MM.1S (cell line): ENCODE results near the gene SENP6.

Source experiments
- CTCF ChIP-seq: fragments of 300-600 bp; sonication (generic); IDR thresholded peaks from 2 replicates; pipeline ENCODE4 v1.5.1; 2016; ENCODE audit warnings: antibody characterized with exemption, low read length, mixed read lengths
- EZH2 ChIP-seq: fragments of 300-600 bp; sonication (generic); optimal IDR thresholded peaks from 2 replicates; pipeline ENCODE3; 2017; ENCODE audit warnings: low read depth, mild to moderate bottlenecking, antibody characterized with exemption, low read length, mixed read lengths

DNA sequence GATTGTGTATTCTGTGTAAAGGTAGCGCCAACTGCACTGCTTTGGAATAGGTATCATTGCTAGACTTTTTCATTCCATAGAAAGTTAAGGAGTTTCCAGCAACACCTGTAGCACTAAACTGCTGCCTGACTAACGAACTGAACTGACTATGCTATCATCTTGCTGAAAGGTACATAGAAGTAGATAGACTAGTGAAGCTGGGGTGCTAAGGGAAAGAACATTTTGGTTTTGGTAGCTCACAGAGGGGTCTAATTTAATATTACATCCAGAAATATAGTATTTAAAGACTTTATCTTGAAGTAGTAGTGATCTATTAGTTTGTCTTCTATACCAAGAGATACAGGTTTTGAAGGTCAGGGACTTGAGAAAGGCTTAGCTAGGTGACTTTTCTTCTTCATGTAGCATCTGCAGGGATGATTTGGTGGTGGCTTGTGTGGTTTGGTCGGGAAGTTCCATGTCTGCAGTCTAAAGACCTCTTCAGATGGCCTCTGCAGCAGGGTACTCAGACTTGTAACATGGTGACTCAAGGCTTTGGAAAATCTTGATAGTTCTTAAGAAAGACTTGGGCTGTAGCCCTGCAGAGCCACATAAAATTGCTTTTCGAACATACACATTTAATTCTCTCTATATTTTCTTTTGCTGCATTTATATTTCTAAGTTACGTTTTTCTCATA lies 10.2 kb downstream of the SENP6 start:
- TF ChIP-seq CTCF (no peak), EZH2 (no peak)
